ENCODE data around the gene ANXA2. TPM values are rescaled to one million over a fixed set of nuclear protein-coding genes. Genes with fewer than 3 reads are reported as not detected.

The ANXA2 gene

GRCh38 chr15:60299452-60300047 is 98.2 kb downstream of the ANXA2 start:
- H3K4me3 ChIP-seq (ENCODE audit: insufficient read depth in 1 of 2, low read depth in 1 of 2, low read length in 2 of 2): no peak overlapping the region
- no peak overlapping the region for H3K18ac ChIP-seq (ENCODE audit: low read depth in 1 of 2, low read length in 2 of 2)
- no peak overlapping the region for H3K14ac ChIP-seq (ENCODE audit: low read length in 2 of 2)
- H3K27me3 ChIP-seq (ENCODE audit: control insufficient read depth in 1 of 2, insufficient read depth in 1 of 2, low read length in 2 of 2): peaks cover 0 to 8% of the 10 kb centered on the region in 2 experiments
- no peak for DNase-seq
- no peak overlapping the region for H2BK12ac ChIP-seq (ENCODE audit: low read length in 2 of 2)
- WGBS: 76% methylated on average over 18 of the region's 18 CpGs
- no peak overlapping the region for H2BK15ac ChIP-seq (ENCODE audit: low read depth, poor library complexity, severe bottlenecking)
- no peak overlapping the region for H3K9ac ChIP-seq (ENCODE audit: low read length)
- H4K8ac ChIP-seq (ENCODE audit: low read length): no peak overlapping the region
- H2AFZ ChIP-seq (ENCODE audit: low read depth, low read length): no peak overlapping the region
- H3K27ac ChIP-seq (ENCODE audit: low read length, poor library complexity, severe bottlenecking): no peak overlapping the region
- no peak overlapping the region for H3K23ac ChIP-seq (ENCODE audit: low read length in 2 of 2)
- H3K4me2 ChIP-seq (ENCODE audit: low read length, poor library complexity, severe bottlenecking): no peak overlapping the region
- H3K36me3 ChIP-seq (ENCODE audit: control insufficient read depth in 1 of 2, insufficient read depth in 2 of 2, low read depth in 1 of 2, low read length in 2 of 2): no peaks in the 10 kb centered on the region
- no peak overlapping the region for H2BK5ac ChIP-seq (ENCODE audit: low read depth, low read length, poor library complexity, severe bottlenecking)
- H3K79me1 ChIP-seq (replicated peaks; ENCODE audit: low read length, poor library complexity, severe bottlenecking): no peaks in the 10 kb centered on the region
- no peak overlapping the region for H2BK120ac ChIP-seq (ENCODE audit: low read depth, low read length)
- H3K4ac ChIP-seq (ENCODE audit: low read depth in 1 of 2, low read length in 2 of 2): no peak overlapping the region
- H3K9me3 ChIP-seq (ENCODE audit: control insufficient read depth, low read length): peaks cover 3% of the 10 kb centered on the region
- no peaks in the 10 kb centered on the region for H3K4me1 ChIP-seq (ENCODE audit: control insufficient read depth, insufficient read depth, low read depth, low read length)
- no peak overlapping the region for H2AK5ac ChIP-seq (ENCODE audit: low read length, severe bottlenecking)
- H4K91ac ChIP-seq (ENCODE audit: low read length): no peak overlapping the region

Small RNA genes lying within 50 kb of the gene (small RNA-seq; reads per million reads assigned to genes)
- gene AC087385.3 (ENCODE audit: low read depth): not detected

All from mesenchymal stem cell (in vitro differentiated cells and primary cell).